ENCODE measurements around the gene PDCD1.

Gene PDCD1

GRCh38 chr2:241897231-241897916 lies 38.7 kb upstream of the PDCD1 start:
- H3K27ac ChIP-seq (ENCODE audit: low read depth, low read length): no peak overlapping the region
- no peaks in the 10 kb centered on the region for H3F3A ChIP-seq (ENCODE audit: control insufficient read depth, insufficient read depth)
- no peaks in the 10 kb centered on the region for H3K27me3 ChIP-seq (ENCODE audit: control insufficient read depth, low read length)
- H3K4me3 ChIP-seq (ENCODE audit: low read length): no peak overlapping the region
- H3K4me2 ChIP-seq (ENCODE audit: low read length): no peak overlapping the region
- no peaks in the 10 kb centered on the region for H3K4me1 ChIP-seq (ENCODE audit: control insufficient read depth, low read length)
- no peaks in the 10 kb centered on the region for H4K20me1 ChIP-seq (ENCODE audit: control insufficient read depth, insufficient read depth, low read depth, low read length)
- TF ChIP-seq CTCF (IDR thresholded peaks at IDR 0.05; ENCODE audit: low read depth, low read length, poor library complexity, severe bottlenecking): no peak
- H3K9me3 ChIP-seq (ENCODE audit: control insufficient read depth, insufficient read depth, low read length): no peaks in the 10 kb centered on the region
- H3K79me2 ChIP-seq (ENCODE audit: control insufficient read depth, low read length): no peaks in the 10 kb centered on the region
- H3K36me3 ChIP-seq (ENCODE audit: control insufficient read depth, low read length): no peaks in the 10 kb centered on the region
- no peaks in the 10 kb centered on the region for H3K9me2 ChIP-seq (replicated peaks; ENCODE audit: control insufficient read depth, low read length)

GRCh38 chr2:241896746-241897201 lies 38.1 kb upstream of the PDCD1 start:
- TF ChIP-seq CTCF (IDR thresholded peaks at IDR 0.05; ENCODE audit: low read depth, low read length, poor library complexity, severe bottlenecking) (no peak), EZH2phosphoT487 (IDR thresholded peaks at IDR 0.05; ENCODE audit: borderline replicate concordance, low read length) (no peak)
- Histone ChIP-seq H3K9me3 (ENCODE audit: control insufficient read depth, insufficient read depth, low read length) (no peaks in the 10 kb centered on the region), H3F3A (ENCODE audit: control insufficient read depth, insufficient read depth) (no peaks in the 10 kb centered on the region), H4K20me1 (ENCODE audit: control insufficient read depth, insufficient read depth, low read depth, low read length) (no peaks in the 10 kb centered on the region), H3K27me3 (ENCODE audit: control insufficient read depth, low read length) (no peaks in the 10 kb centered on the region), H3K4me3 (ENCODE audit: low read length) (no peak overlapping the region), H3K9me2 (replicated peaks; ENCODE audit: control insufficient read depth, low read length) (no peaks in the 10 kb centered on the region), H3K27ac (ENCODE audit: low read depth, low read length) (no peak overlapping the region), H3K36me3 (ENCODE audit: control insufficient read depth, low read length) (no peaks in the 10 kb centered on the region), H3K4me2 (ENCODE audit: low read length) (no peak overlapping the region), H3K79me2 (ENCODE audit: control insufficient read depth, low read length) (no peaks in the 10 kb centered on the region), H3K4me1 (ENCODE audit: control insufficient read depth, low read length) (no peaks in the 10 kb centered on the region)

- H3K4me3 ChIP-seq (ENCODE audit: low read length): no peak overlapping the region
Observed at GRCh38 chr2:241895712-241896641, 37.3 kb upstream of the PDCD1 start.

More at GRCh38 chr2:241895712-241896641, 37.3 kb upstream of the PDCD1 start:
- Histone ChIP-seq H3K36me3 (ENCODE audit: control insufficient read depth, low read length) (no peaks in the 10 kb centered on the region), H3K79me2 (ENCODE audit: control insufficient read depth, low read length) (no peaks in the 10 kb centered on the region), H3K9me2 (replicated peaks; ENCODE audit: control insufficient read depth, low read length) (no peaks in the 10 kb centered on the region), H3F3A (ENCODE audit: control insufficient read depth, insufficient read depth) (no peaks in the 10 kb centered on the region), H3K9me3 (ENCODE audit: control insufficient read depth, insufficient read depth, low read length) (no peaks in the 10 kb centered on the region), H3K27ac (ENCODE audit: low read depth, low read length) (no peak overlapping the region), H3K27me3 (ENCODE audit: control insufficient read depth, low read length) (no peaks in the 10 kb centered on the region), H3K4me2 (ENCODE audit: low read length) (no peak overlapping the region), H3K4me1 (ENCODE audit: control insufficient read depth, low read length) (no peaks in the 10 kb centered on the region), H4K20me1 (ENCODE audit: control insufficient read depth, insufficient read depth, low read depth, low read length) (no peaks in the 10 kb centered on the region)
- TF ChIP-seq EZH2phosphoT487 (IDR thresholded peaks at IDR 0.05; ENCODE audit: borderline replicate concordance, low read length) (no peak), CTCF (IDR thresholded peaks at IDR 0.05; ENCODE audit: low read depth, low read length, poor library complexity, severe bottlenecking) (no peak)
